ENCODE measurements around the gene DUSP22.

- TF ChIP-seq, protein P1, sequence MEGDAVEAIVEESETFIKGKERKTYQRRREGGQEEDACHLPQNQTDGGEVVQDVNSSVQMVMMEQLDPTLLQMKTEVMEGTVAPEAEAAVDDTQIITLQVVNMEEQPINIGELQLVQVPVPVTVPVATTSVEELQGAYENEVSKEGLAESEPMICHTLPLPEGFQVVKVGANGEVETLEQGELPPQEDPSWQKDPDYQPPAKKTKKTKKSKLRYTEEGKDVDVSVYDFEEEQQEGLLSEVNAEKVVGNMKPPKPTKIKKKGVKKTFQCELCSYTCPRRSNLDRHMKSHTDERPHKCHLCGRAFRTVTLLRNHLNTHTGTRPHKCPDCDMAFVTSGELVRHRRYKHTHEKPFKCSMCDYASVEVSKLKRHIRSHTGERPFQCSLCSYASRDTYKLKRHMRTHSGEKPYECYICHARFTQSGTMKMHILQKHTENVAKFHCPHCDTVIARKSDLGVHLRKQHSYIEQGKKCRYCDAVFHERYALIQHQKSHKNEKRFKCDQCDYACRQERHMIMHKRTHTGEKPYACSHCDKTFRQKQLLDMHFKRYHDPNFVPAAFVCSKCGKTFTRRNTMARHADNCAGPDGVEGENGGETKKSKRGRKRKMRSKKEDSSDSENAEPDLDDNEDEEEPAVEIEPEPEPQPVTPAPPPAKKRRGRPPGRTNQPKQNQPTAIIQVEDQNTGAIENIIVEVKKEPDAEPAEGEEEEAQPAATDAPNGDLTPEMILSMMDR (IDR thresholded peaks at IDR 0.05): no peak
- no peak for TF ChIP-seq POLR2A (IDR thresholded peaks at IDR 0.05)
These were observed 55.9 kb downstream of the DUSP22 start for GRCh38 chr6:347951-348859.
